Fibroblast of villous mesenchyme (primary cell): Measurements from ENCODE around the gene F5. TPM values are rescaled to one million over a fixed set of nuclear protein-coding genes. Genes with fewer than 3 reads are reported as not detected.

Experiments used
- DNase-seq: peaks from one replicate; pipeline ENCODE4 v3.0.0-alpha.2; 2010; ENCODE audit warnings: low read depth
- H3K4me3 ChIP-seq: 2 replicates; pipeline ENCODE4 v1.5.1; 2011; ENCODE audit warnings: low read depth, mild to moderate bottlenecking, low read length
- CTCF ChIP-seq: IDR thresholded peaks from 2 replicates; pipeline ENCODE4 v1.5.1; 2012; ENCODE audit warnings: low read depth, mild to moderate bottlenecking, low read length; ENCODE audit not compliant: insufficient read depth
- total RNA-seq: library from RNA; depleted of rRNA; stranded (reverse); fragments of >200 nt; gene quantifications from 2 replicates; pipeline ENCODE4 v1.2.3, GENCODE V29; 2012

Gene F5
- total RNA-seq, 1 donor: not detected

- no peak for DNase-seq
- no peak for TF ChIP-seq CTCF
- H3K4me3 ChIP-seq: no peak overlapping the region
Observed at GRCh38 chr1:169608226-169608625, 21.9 kb upstream of the F5 start.

GRCh38 chr1:169604781-169605560, 18.7 kb upstream of the F5 start:
- DNase-seq: no peak
- no peak overlapping the region for H3K4me3 ChIP-seq
- TF ChIP-seq CTCF: no peak

GRCh38 chr1:169601096-169601881, 15.0 kb upstream of the F5 start:
- DNase-seq: peak; percentile 21
- TF ChIP-seq CTCF: peak; percentile 27
- H3K4me3 ChIP-seq: no peak overlapping the region

GRCh38 chr1:169595764-169596711, 9.8 kb upstream of the F5 start:
- TF ChIP-seq CTCF: no peak
- H3K4me3 ChIP-seq: no peak overlapping the region
- peak; percentile 22 for DNase-seq

GRCh38 chr1:169594391-169594790, 8.1 kb upstream of the F5 start:
- no peak for DNase-seq
- TF ChIP-seq CTCF: no peak
- no peak overlapping the region for H3K4me3 ChIP-seq

GRCh38 chr1:169590932-169591331, 4.7 kb upstream of the F5 start:
- TF ChIP-seq CTCF: no peak
- DNase-seq: no peak

More at GRCh38 chr1:169590932-169591331, 4.7 kb upstream of the F5 start:
- no peak overlapping the region for H3K4me3 ChIP-seq
